COLO668 (cell line): ENCODE data around the gene ADIPOQ.
"Not testable (repeated sequence)": the region's sequence is repeated elsewhere in the genome, so short reads cannot be mapped to it uniquely, and the experiment has no call there.

Experiments
- DNase-seq: peaks from one replicate; lab custom pipeline; 2025; ENCODE audit not compliant: unreplicated experiment; lab: John Stamatoyannopoulos, UW

The ADIPOQ gene

GRCh38 chr3:186842426-186843038, at the start of gene ADIPOQ:
ADIPOQ (plus strand) TSS chr3:186842710; CDS start chr3:186853059, 10,349 bp downstream.
- no peak for DNase-seq

GRCh38 chr3:186798239-186798874, 44.2 kb upstream of the ADIPOQ start:
- DNase-seq, result no peak

GRCh38 chr3:186800285-186800684, 42.2 kb upstream of the ADIPOQ start:
- DNase-seq, result no peak

GRCh38 chr3:186802701-186803100, 39.8 kb upstream of the ADIPOQ start:
- no peak for DNase-seq

- not testable (repeated sequence) for DNase-seq
Observed at GRCh38 chr3:186803447-186803846, 39.1 kb upstream of the ADIPOQ start.

GRCh38 chr3:186806089-186807055, 36.1 kb upstream of the ADIPOQ start, which contains the start of gene RFC4:
RFC4 (minus strand) TSS chr3:186806482; CDS start chr3:186804713, 1,769 bp downstream.
- peak; percentile 85 for DNase-seq

- DNase-seq, result no peak
Observed at GRCh38 chr3:186807231-186807630, 35.3 kb upstream of the ADIPOQ start.

- DNase-seq, result no peak
Observed at GRCh38 chr3:186810336-186810996, 32.0 kb upstream of the ADIPOQ start.

- not testable (repeated sequence) for DNase-seq
Observed at GRCh38 chr3:186811313-186811712, 31.2 kb upstream of the ADIPOQ start.

GRCh38 chr3:186814100-186814499, 28.4 kb upstream of the ADIPOQ start:
- no peak for DNase-seq

GRCh38 chr3:186815435-186815834, 27.1 kb upstream of the ADIPOQ start:
- DNase-seq, result no peak

- no peak for DNase-seq
Observed at GRCh38 chr3:186818516-186818915, 24.0 kb upstream of the ADIPOQ start.

GRCh38 chr3:186818956-186819355, 23.6 kb upstream of the ADIPOQ start:
- no peak for DNase-seq

- no peak for DNase-seq
Observed at GRCh38 chr3:186821429-186822387, 20.8 kb upstream of the ADIPOQ start.

GRCh38 chr3:186822388-186822759, 20.1 kb upstream of the ADIPOQ start:
- DNase-seq, result not testable (repeated sequence)

GRCh38 chr3:186823386-186823785, 19.1 kb upstream of the ADIPOQ start:
- DNase-seq, result no peak

GRCh38 chr3:186824430-186825139, 17.9 kb upstream of the ADIPOQ start:
- no peak for DNase-seq

- no peak for DNase-seq
Observed at GRCh38 chr3:186825294-186825821, 17.2 kb upstream of the ADIPOQ start.

- DNase-seq, result no peak
Observed at GRCh38 chr3:186825872-186826409, 16.6 kb upstream of the ADIPOQ start.
